Activated CD8-positive, alpha-beta memory T cell treated with anti-CD3 and anti-CD28 coated beads for 4 hours (primary cell): ENCODE results near the gene ESRP2.

ENCODE experiments used
- DNase-seq, 2 donors: peaks; one replicate each; pipeline ENCODE4 v3.0.0-alpha.2; 2020; ENCODE audit warnings: low read depth in 2 of 2

The ESRP2 gene

DNA sequence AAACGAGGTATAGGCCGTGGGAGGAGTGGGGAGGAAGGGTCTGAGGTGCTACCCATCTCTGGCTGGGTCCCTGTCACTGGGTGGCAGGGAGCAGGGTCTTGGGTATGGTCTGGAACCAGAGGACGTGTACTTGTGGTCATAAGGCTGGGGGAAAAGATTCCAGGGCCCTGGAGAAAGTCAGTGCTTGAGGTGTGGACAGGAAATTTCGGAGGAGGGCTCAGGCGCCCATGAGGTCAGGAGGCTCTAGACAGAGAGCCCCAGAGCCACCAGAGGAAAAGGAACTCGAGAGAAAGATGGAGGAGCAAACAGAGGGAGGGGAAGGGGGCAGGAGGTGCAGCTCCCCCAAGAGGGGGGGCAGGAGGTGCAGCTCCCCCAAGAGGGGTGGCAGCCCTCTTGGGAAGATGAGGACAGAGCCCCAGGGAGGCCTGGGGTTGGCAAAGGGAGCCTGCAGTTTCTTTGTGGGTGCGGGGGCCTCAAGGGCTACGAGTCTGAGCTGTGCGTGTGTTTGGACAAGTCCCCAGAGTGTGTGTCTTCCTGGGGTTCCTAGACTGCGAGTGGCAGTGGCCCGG is 27.7 kb upstream of the ESRP2 start:
- DNase-seq = no peak

GRCh38 chr16:68259007-68259825 is 23.3 kb upstream of the ESRP2 start:
- DNase-seq = no peak

GRCh38 chr16:68257906-68258800 is 22.2 kb upstream of the ESRP2 start:
- DNase-seq = no peak

GRCh38 chr16:68257251-68257905 is 21.5 kb upstream of the ESRP2 start:
- no peak for DNase-seq

DNA sequence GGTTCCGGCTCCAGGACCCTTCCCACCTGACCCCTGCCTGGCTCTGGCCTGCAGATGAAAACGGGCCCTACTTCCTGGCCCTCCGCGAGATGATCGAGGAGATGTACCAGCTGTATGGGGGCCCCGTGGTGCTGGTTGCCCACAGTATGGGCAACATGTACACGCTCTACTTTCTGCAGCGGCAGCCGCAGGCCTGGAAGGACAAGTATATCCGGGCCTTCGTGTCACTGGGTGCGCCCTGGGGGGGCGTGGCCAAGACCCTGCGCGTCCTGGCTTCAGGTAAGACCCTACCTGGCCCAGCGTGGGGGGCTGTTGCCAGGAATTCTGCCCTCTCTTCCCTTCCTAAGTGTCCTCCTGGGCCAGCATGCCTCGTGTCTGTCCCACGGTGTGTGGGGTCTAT is 19.8 kb upstream of the ESRP2 start:
- DNase-seq = no peak

DNA sequence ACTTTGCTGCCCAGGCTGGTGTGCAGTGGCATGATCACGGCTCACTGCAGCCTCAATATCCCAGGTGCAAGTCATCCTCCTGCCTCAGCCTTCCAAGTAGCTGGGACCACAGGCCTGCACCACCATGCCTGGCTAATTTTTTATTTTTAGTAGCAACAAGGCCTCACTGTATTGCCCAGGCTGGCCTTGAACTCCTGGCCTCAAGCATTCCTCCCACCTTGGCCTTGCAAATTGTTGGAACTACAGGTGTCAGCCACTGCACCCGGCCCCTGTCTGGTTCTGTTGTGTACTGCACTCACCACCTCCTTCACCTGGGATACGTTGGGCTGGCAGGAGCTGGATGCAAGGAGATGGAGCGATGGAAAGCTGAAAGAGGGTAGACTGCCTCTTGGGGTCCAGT is 17.8 kb upstream of the ESRP2 start:
- no peak for DNase-seq

DNA sequence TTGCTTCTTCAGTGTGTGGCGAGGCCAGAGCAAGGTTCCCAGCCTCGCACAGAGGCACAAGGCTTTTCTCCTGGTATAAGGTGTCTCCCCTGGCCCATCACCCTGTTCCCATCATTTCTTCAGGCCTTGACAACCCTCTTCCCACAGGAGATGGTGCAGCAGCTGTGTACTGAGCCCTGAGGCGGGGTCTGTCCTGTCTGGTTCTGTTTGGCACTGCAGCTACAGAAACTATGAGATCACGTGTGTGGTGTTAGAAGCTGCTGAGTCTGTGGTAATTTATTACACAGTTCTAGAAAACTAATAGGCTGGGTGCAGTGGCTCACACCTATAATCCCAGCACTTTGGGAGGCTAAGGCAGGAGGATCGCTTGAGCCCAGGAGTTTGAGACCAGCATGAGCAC is 16.5 kb upstream of the ESRP2 start:
- no peak for DNase-seq

- DNase-seq = no peak
These were observed 15.9 kb upstream of the ESRP2 start for GRCh38 chr16:68251832-68252231.

DNA sequence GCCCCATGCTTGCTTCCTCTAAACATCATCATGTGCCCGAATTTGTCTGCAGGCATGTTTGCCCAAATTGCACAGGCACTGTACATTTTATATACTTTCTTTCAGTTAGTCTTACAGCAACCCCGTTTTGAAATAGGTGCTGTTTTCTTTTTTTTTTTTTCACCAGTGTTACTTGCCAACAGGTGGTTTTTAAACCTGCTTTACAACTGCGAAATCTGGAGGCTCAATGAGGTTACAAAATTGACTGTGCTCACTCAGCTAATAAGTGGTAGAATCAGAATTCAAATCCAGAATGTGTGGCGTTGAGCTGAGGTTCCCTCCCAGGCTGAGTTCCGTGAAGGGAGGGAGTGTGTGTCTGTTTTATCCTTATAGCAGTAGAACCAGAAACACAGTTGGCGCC is 15.0 kb upstream of the ESRP2 start:
- no peak for DNase-seq

GRCh38 chr16:68249371-68249770 is 13.4 kb upstream of the ESRP2 start:
- DNase-seq = no peak

DNA sequence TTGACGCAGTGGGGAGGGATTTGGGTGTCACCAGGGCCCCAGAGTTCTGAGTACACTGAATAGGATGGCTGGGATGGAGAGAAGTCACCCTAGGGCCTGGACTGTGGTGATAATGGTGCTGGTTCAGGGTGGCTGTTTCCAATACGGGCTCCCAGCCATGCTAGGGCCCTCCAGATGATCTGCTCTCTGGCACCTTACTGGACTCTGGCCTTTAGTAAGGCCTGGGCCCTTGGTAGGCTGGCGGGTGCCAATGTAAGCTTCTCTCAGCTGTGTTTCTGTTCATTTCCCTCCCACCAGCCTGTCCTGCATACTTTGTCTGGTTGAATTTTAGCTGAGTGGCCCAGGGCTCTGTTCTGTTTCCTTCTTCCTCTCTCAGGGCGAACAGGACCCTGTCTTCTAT is 12.0 kb upstream of the ESRP2 start:
- no peak for DNase-seq

GRCh38 chr16:68247400-68247799 is 11.5 kb upstream of the ESRP2 start:
- DNase-seq = no peak

DNA sequence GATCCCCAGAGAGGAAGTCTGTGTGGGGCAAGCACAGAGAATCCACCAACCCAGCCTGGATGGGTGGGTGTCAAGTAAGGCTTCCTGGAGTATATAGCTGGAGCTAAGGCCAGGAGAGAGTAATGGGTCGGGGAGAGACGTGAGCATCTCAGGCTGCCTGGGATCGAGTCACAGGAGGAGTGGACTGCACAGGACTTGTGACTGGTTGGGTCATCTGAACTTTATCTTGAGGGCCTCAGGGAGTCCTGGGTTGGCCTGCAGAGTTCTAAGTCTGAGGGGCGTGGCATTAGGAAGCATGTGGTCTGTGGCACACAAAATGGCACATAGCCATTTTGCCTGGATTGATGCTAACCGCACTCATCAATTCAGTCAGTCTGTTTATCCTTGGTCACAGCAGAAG is 10.7 kb upstream of the ESRP2 start:
- no peak for DNase-seq

DNA sequence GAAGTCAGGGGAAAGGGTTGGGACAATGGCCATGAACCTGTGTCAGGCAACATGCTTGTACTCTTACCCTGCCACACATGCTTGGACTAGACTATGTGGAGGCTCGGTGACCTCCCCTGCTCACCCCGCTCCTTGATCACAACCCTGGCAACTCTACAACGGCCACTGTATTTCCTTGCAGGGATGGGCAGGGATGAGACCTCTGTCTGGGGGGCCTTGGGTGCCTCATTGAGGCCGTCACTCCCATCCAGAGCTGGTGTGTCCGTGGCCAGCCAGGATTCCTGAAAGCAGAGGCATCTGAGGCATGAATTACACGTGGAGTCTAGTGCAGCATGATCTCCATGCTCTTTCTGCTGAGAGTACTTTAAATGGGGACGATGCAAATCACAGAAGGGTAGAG is 10.2 kb upstream of the ESRP2 start:
- DNase-seq = no peak

DNA sequence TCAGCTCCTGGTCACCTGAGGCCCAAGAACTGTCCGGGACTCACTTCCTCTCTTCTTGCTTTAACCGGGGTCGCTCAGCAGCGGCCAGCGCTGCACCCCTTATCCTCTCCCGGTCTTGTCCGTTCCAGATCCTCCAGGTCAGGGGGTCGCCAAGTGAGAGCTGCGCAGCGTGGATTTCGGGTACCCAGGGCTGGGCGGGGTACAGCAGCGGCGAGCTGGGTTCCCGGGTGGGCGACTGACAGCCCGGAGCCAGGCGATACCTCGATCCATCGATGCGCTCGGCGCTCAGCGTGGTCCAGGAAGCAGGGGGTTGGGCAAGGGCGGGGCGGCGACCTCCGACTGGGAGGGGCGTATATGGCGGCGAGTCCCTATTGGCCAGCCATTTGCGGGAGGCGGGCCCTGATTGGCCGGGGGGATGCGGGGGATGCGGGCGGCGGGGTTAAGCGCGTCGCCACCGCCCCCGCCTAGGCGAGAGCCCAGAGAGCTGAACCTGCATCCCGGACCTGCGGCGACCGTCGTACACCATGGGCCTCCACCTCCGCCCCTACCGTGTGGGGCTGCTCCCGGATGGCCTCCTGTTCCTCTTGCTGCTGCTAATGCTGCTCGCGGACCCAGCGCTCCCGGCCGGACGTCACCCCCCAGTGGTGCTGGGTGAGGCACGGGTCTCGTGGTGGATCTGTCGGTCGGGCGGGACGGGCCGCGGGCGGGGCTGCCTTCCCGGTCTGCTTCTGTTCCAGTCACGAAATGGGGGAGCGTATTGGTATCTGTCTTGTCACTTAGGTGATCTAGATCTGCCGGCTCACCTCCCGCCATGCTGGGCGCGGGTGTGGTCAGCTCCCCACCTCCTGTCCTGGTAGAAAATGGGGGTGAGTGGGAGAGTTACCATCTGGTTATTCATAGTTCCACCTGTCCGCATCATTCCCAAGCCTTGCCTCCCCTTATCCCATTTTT is 9.3 kb upstream of the ESRP2 start, which contains the start of gene PLA2G15:
Gene PLA2G15 (plus strand): TSS at position 471 of the 951 bp plus-strand sequence. CDS start 54 bp downstream, at position 525.
- peak; percentile 93 to 94 for DNase-seq

DNA sequence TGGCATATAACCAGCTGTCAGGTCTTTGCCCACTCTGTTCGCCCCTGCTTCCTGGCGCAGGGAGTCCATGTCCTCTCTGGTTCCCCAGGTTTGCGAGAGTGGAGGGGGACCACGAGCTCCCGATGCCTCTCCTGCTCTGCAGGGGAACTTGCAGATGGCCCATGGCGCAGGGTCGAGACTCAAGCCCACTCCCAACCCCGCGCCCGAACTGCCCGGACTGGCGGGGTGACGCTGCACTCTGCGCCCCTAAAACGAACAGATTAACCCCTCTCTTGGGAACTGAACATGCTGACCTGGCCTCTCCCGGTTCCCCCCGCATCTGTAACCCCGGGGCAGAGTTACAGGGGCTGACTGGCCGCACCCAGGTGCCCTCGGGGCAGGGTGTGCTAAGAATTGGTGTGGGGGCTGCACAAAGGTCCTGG is 8.6 kb upstream of the ESRP2 start:
- DNase-seq = no peak

GRCh38 chr16:68242926-68243858 is 7.3 kb upstream of the ESRP2 start:
- DNase-seq = no peak

DNA sequence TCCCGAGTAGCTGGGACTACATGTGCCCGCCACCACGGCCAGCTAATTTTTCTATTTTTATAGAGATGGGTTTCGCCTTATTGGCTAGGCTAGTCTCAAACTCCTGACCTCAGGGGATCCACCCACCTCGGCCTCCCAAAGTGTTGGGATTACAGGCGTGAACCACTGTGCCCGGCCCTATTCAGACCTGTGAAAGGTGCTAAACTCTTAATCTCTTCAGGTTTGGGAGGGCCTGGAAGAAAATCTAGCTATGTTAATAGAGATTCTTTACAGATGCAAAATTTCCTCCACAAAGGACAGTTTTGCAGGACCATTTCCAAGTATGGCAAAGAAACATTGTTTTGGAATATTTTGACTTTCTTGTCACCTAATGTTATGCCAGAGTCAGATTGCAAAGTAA is 6.2 kb upstream of the ESRP2 start:
- no peak for DNase-seq

DNA sequence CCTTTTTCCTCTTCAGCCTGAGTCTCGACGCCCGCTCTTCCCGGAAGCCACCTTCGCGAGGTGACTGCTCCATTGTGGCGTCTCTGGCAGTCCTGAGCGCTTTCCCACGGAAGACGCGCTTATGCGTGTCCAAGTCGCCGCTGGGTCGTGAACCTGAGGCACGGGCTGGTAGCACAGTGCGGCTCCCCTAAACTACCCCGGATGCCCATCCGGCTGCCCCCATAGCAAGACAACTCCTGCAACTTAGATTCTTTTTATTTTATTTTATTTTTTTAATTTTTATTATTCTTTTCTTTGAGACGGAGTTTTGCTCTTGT is 2.1 kb upstream of the ESRP2 start:
- DNase-seq = no peak
